Stimulated activated naive CD8-positive, alpha-beta T cell treated with anti-CD3 and anti-CD28 coated beads, Interleukin-15, Interleukin-2, amounts not matched to agents 100 U/mL and 50 U/mL, for 24 hours (primary cell): Measurements from ENCODE around the gene DPEP2NB.
"Not testable (repeated sequence)": the region's sequence is repeated elsewhere in the genome, so short reads cannot be mapped to it uniquely, and the experiment has no call there.

Source experiments
- ATAC-seq: fragments of 150-1000 bp; cut with Tn5 transposase; one replicate; pipeline ENCODE4 v1.10.0; 2021
- DNase-seq: peaks from one replicate; pipeline ENCODE4 v3.0.0; 2021

The DPEP2NB gene

DNA sequence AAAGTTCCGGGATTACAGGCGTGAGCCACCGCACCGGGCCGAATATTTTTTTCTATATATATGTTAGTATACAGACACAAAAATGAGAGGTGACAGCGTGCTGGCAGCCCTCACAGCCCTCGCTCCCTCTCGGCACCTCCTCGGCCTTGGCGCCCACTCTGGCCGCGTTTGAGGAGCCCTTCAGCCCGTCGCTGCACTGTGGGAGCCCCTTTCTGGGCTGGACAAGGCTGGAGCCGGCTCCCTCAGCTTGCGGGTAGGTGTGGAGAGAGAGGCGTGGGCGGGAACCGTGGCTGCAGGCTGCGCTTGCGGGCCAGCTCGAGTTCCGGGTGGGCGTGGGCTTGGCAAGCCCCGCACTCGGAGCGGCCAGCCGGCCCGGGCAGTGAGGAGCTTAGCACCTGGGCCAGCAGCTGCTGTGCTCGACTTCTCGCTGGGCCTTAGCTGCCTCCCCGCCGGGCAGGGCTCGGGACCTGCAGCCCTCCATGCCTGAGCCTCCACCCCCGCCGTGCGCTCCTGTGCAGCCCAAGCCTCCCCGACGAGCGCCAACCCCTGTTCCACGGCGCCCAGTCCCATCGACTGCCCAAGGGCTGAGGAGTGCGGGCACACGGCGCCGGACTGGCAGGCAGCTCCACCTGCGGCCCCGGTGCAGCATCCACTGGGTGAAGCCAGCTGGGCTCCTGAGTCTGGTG lies 33.6 kb downstream of the DPEP2NB start:
- no peak for ATAC-seq
- no peak for DNase-seq

GRCh38 chr16:67979955-67980678 lies 35.6 kb downstream of the DPEP2NB start, which contains the start of gene DPEP3:
Gene DPEP3, minus strand, starts transcription at chr16:67980499. Its CDS starts 119 bp downstream, at chr16:67980380.
- DNase-seq (peak; percentile 43), ATAC-seq (no peak)

DNA sequence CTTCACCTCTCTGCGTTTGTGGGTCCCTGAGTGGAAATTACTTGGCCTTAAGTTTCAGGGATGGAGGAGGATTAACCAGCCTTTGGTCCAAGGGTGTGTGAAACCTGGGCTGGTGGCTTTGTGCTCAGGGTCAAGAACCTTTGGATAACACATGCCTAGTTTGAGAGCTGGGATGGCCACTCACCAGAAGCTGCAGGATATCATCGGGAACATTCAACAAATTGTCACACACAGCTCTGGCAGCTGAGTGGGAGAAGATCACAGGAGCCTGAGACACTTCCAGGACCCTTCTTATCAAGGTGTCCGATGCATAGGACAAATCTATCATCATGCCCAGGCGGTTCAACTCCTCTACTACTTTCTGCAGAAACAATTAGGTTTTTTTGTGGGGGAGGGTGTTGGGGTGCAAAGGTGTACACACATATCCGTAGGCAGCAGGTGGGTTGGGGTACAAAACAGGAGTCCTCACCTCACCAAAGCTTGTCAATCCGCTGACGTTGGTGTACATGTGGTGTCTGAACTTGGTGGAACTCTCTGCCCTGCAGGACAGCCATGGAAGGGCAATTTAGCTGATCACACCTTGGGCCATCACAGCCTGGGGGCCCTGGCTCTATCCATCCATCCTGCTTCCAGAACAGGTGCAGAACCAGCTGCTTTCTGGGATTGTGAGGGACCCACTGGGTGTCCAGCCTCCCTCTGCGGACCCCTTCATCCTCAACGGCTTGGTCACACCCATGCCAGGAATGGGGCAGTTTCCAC lies 38.1 kb downstream of the DPEP2NB start:
- no peak for DNase-seq
- no peak for ATAC-seq

GRCh38 chr16:67977005-67977404 lies 38.7 kb downstream of the DPEP2NB start:
- no peak for DNase-seq
- ATAC-seq = no peak

DNA sequence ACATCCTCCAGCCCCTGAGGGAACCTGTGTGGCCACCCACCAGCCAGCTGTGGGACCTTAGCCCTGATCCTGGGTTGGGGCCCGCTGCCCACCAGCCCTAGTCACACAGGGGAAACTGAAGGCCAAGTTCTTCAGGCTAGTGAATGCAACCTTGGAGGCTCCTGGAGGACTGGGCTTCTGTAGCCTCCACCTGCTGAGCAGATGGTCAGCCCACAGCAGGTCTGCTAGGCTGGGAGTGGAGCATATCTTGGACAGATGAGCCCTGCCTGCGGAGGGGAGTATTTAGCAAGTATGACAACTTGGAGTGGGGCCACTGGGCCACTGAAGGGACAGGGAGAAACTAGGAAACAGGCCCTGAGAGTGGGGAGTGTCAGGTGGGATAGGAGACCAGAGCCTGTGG lies 39.5 kb downstream of the DPEP2NB start:
- DNase-seq = no peak
- no peak for ATAC-seq

- ATAC-seq (no peak), DNase-seq (no peak)
Measured at GRCh38 chr16:67975321-67976105, 40.2 kb downstream of the DPEP2NB start.

- ATAC-seq, DNase-seq: not testable (repeated sequence)
Measured at GRCh38 chr16:67972285-67972684, 43.4 kb downstream of the DPEP2NB start.

DNA sequence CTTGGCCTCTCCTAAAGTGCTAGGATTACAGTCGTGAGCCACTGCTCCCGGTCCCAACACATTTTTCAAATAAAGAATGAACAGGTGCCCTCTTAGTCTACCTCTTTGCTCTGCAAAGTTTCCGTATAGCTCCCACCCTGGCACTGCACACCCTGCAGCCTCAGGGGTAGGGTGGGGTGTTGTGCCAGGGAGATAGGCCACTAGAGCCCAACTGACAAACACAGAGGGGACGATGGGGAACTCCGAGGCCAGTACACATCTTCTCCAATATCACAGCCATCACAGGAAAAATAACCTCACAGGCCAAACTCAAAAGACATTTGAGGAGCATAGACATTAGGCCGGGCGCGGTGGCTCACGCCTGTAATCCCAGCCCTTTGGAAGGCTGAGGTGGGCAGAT lies 44.6 kb downstream of the DPEP2NB start:
- ATAC-seq (no peak), DNase-seq (no peak)

- no peak for DNase-seq
Measured at GRCh38 chr16:67969254-67970039, 46.3 kb downstream of the DPEP2NB start.

GRCh38 chr16:67968400-67969253 lies 47.1 kb downstream of the DPEP2NB start, which contains the start of gene SLC12A4:
Gene SLC12A4, minus strand, starts transcription at chr16:67968637. Its CDS starts 84 bp downstream, at chr16:67968553.
- DNase-seq = peak; percentile 96
- ATAC-seq = peak; percentile 95

More at GRCh38 chr16:67969254-67970039, 46.3 kb downstream of the DPEP2NB start:
- no peak for ATAC-seq

DNA sequence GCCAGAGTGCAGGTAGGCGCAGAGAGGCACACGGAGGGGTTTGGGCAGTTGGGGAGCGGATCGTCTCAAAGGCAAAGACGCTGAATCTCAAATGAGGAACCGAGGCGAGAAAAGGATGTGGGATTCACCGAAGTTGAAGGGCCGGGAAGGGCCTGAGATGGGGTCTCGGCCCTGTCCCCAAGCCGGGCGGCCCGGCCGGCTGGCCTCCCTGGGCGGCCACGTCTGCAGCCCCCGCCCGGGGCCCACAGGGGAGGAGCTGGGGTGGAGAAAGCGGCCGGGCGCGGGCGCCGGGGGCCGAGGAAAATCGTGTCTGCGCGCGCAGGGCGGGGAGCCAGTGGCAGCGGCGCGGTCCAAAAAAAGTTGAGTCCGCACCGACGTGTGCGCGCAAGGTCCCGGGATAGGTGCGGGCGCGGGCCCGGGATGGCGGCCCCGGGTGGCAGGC lies 47.7 kb downstream of the DPEP2NB start:
- peak; percentile 6 for ATAC-seq
- peak; percentile 56 for DNase-seq

DNA sequence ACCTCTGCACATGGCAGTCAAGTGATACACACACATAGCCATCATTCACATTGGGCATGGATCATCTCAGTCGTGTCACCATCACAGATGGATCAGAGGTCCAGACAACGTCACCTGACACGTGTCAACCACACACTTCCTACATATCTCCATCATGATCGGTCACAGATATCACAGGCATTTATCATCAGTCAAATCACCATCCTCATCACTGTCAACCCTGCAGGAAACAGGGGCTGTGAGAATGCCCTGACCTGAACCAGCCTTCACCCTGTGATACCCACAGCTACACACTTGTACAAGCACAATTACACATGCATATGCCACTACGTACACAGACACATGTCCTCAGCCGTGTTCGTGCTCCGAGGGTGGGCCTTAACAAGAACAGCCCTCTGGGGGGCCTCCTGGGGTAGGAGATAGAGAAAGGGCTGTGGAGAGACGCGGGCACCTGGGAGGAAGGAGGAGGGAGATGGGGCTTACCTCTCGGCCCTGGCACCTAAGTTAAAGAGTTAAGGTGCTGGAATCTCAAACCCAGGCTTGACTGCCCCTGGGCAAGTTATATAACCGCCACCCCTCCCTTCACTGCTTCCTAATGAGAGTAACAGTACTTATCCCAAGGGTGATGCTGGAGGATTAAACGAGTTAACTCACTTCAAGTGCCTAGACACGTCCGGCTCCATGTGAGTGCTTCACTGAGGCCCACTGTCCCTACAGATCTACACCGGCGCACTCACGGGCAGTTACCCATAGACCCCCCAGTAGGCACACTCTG lies 48.3 kb downstream of the DPEP2NB start:
- peak; percentile 21 for ATAC-seq
- DNase-seq = peak; percentile 34

DNA sequence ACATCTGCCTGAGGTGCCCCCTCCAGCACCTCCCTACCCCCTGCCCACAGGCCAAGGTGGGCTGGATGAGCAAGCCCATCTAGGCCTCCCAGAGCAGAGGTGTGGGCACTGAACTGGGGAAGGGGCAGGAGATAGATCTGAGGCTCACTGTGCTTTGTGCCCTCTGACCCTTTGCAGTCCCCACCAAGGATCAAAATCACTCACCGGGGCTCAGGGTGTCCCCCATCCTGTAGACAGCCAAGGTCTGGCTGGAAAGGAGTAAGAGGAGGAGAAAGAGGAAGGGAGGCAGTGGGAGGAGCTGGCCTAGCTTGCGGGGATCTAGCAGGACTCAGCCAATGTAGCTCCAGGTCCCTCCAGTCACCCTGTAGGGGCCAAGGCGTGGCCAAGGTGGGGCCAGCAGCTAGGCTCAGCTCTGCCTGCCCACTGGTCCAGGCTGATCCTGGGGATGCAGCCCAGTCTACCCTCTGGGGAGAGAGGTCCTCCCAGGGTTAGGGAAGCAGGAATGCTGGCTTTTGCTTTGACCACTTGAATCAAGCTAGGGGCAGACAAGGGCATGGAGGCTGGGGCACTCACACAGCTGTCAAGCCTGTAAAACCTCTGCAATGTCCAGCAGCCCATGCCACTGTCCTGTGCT lies 49.0 kb downstream of the DPEP2NB start:
- DNase-seq (no peak), ATAC-seq (no peak)

GRCh38 chr16:67965668-67966548 lies 49.8 kb downstream of the DPEP2NB start:
- DNase-seq = no peak
- ATAC-seq = no peak

DNA sequence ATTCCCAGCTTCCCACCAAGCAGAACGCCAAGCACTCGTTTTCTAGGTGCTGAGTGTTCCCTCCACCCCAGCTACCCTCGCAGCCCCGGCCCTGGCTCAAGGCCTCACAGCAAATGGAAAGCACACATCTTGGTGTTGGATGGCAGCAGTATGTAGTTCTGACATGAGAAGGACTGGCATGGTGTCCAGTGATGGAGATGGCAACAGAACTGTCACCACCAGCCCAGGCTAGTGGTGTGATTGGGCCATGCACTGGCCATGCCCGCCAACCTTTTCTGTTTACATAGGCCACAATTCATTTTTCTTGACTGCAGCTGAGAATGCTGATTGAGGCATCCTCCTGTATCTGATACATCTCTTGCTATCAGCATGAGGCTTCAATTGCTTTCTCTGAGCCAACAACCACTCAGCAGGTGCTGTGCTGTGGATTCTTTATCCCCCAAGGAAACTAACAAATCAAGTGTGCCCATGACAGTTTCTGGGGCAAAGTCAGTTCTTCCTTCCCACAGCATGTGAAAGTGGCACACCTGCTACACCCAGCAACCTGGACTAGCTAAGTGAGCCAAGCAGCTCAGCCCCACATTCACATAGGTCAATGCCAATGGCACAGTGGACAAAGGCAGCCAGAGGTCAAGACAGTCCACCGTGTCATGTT lies 51.1 kb downstream of the DPEP2NB start:
- no peak for ATAC-seq
- DNase-seq = no peak

GRCh38 chr16:67963662-67964321 lies 51.9 kb downstream of the DPEP2NB start:
- ATAC-seq = no peak
- no peak for DNase-seq
